Measurements from ENCODE around the gene ATP8A1. TPM values are rescaled to one million over a fixed set of nuclear protein-coding genes. Genes with fewer than 3 reads are reported as not detected.

ATP8A1 gene
- total RNA-seq, 2 donors from 2014 or later, result 15.2 to 24.7 TPM

- ATAC-seq (ENCODE audit: insufficient number of reproducible peaks, low FRiP score, low read depth) (no peak), DNase-seq (ENCODE audit: low spot score) (no peak)
- Histone ChIP-seq H3K27ac (no peak overlapping the region), H3K4me1 (ENCODE audit: control insufficient read depth in 1 of 2, low read depth in 2 of 2) (no peaks in the 10 kb centered on the region), H3K4me3 (no peak overlapping the region), H3K27me3 (replicated peaks; ENCODE audit: insufficient read depth) (no peaks in the 10 kb centered on the region), H3K9me3 (no peaks in the 10 kb centered on the region), H3K36me3 (no peaks in the 10 kb centered on the region)
- no peak for TF ChIP-seq CTCF (IDR thresholded peaks at IDR 0.05)
Observed at GRCh38 chr4:42638321-42638720, 18.6 kb downstream of the ATP8A1 start.

DNA sequence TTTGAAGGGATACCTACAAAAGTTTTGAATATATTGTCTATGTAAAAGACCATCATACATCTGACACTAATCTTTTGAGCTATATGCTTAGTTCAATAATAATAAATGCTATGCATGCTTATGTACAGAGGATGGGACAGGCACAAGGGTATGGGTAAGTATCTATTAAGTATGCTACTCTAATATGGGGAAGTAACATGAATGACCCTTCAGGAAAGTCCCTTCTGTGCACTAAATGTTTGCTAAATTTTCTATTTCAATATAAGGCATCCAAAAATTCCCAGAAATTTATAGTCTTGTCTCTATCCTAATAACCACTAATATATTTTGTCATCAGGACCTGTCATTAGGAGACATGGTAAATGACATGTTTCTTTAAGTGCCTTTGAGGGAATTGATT, 19.0 kb downstream of the ATP8A1 start:
- TF ChIP-seq CTCF (IDR thresholded peaks at IDR 0.05), result no peak
- DNase-seq (ENCODE audit: low spot score) (no peak), ATAC-seq (ENCODE audit: insufficient number of reproducible peaks, low FRiP score, low read depth) (no peak)
- Histone ChIP-seq H3K9me3 (no peaks in the 10 kb centered on the region), H3K4me3 (no peak overlapping the region), H3K36me3 (no peaks in the 10 kb centered on the region), H3K27ac (no peak overlapping the region), H3K27me3 (replicated peaks; ENCODE audit: insufficient read depth) (no peaks in the 10 kb centered on the region), H3K4me1 (ENCODE audit: control insufficient read depth in 1 of 2, low read depth in 2 of 2) (no peaks in the 10 kb centered on the region)

DNA sequence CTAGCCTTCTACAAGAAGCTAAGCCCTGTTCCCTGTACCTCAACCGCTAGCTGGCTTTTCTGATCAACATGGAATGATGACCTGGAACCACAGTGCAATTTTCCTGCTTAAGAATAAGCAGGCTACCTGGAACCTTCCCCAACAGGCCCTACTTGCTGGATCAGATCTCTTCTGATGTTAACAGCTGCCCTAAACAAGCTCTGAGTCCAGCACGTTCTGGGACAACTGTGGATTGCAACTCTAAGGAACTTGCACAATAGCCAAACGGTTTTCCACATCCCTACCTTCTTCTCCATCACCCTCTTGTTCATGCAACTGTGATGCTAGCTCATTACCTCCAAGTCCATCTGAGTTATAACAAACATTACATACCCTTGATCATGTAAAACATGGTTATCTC, 19.8 kb downstream of the ATP8A1 start:
- no peaks in the 10 kb centered on the region for H3K4me1 ChIP-seq (ENCODE audit: control insufficient read depth in 1 of 2, low read depth in 2 of 2)
- H3K27ac ChIP-seq, result no peak overlapping the region
- TF ChIP-seq CTCF (IDR thresholded peaks at IDR 0.05), result no peak
- DNase-seq (ENCODE audit: low spot score) (no peak), ATAC-seq (ENCODE audit: insufficient number of reproducible peaks, low FRiP score, low read depth) (no peak)
- no peak overlapping the region for H3K4me3 ChIP-seq
- no peaks in the 10 kb centered on the region for H3K36me3 ChIP-seq
- H3K27me3 ChIP-seq (replicated peaks; ENCODE audit: insufficient read depth), result no peaks in the 10 kb centered on the region
- H3K9me3 ChIP-seq, result no peaks in the 10 kb centered on the region

DNA sequence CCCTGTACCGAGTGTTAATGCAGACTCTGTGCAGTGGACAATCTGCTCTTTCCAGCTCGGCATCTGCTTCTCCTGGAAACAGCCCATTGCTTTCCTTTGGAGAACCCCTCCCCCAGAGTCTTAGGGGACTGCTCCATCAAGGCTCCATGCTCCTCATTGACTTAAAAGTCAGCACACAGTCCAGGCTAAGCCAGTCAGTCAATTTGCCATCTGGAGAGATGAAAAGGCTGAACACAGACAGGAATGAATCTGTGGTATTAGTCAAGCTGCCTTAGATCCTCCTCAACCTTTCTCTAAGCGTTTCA, 20.3 kb downstream of the ATP8A1 start:
- no peak for TF ChIP-seq CTCF (IDR thresholded peaks at IDR 0.05)
- no peaks in the 10 kb centered on the region for H3K4me1 ChIP-seq (ENCODE audit: control insufficient read depth in 1 of 2, low read depth in 2 of 2)
- no peaks in the 10 kb centered on the region for H3K36me3 ChIP-seq
- H3K27me3 ChIP-seq (replicated peaks; ENCODE audit: insufficient read depth), result no peaks in the 10 kb centered on the region
- H3K9me3 ChIP-seq, result no peaks in the 10 kb centered on the region
- DNase-seq (ENCODE audit: low spot score) (no peak), ATAC-seq (ENCODE audit: insufficient number of reproducible peaks, low FRiP score, low read depth) (no peak)
- H3K27ac ChIP-seq, result no peak overlapping the region
- H3K4me3 ChIP-seq, result no peak overlapping the region

- no peak for TF ChIP-seq CTCF (IDR thresholded peaks at IDR 0.05)
- H3K27ac ChIP-seq, result no peak overlapping the region
- no peak for DNase-seq (ENCODE audit: low spot score)
- H3K27me3 ChIP-seq (replicated peaks; ENCODE audit: insufficient read depth), result no peaks in the 10 kb centered on the region
- no peaks in the 10 kb centered on the region for H3K9me3 ChIP-seq
- H3K36me3 ChIP-seq, result no peaks in the 10 kb centered on the region
- no peak overlapping the region for H3K4me3 ChIP-seq
- H3K4me1 ChIP-seq (ENCODE audit: control insufficient read depth in 1 of 2, low read depth in 2 of 2), result no peaks in the 10 kb centered on the region
- no peak for ATAC-seq (ENCODE audit: insufficient number of reproducible peaks, low FRiP score, low read depth)
Observed at GRCh38 chr4:42633605-42634388, 23.1 kb downstream of the ATP8A1 start.

Data from thoracic aorta (tissue), 2 donors.